GM12864 (cell line): ENCODE results near the gene RAF1.
"Not testable (repeated sequence)": the region's sequence is repeated elsewhere in the genome, so short reads cannot be mapped to it uniquely, and the experiment has no call there.

Source experiments
- DNase-seq: peaks from one replicate; pipeline ENCODE4 v3.0.0-alpha.2; 2011; ENCODE audit warnings: low read depth
- H3K4me3 ChIP-seq: 2 replicates; pipeline ENCODE4 v1.5.1; 2011; ENCODE audit warnings: mild to moderate bottlenecking, low read depth, low read length, control low read depth
- CTCF ChIP-seq: IDR thresholded peaks from 2 replicates; pipeline ENCODE4 v1.5.1; 2011; ENCODE audit warnings: low read depth, mild to moderate bottlenecking, moderate library complexity, low read length, control low read depth, inconsistent platforms; ENCODE audit errors: missing control alignments

Gene RAF1

DNA sequence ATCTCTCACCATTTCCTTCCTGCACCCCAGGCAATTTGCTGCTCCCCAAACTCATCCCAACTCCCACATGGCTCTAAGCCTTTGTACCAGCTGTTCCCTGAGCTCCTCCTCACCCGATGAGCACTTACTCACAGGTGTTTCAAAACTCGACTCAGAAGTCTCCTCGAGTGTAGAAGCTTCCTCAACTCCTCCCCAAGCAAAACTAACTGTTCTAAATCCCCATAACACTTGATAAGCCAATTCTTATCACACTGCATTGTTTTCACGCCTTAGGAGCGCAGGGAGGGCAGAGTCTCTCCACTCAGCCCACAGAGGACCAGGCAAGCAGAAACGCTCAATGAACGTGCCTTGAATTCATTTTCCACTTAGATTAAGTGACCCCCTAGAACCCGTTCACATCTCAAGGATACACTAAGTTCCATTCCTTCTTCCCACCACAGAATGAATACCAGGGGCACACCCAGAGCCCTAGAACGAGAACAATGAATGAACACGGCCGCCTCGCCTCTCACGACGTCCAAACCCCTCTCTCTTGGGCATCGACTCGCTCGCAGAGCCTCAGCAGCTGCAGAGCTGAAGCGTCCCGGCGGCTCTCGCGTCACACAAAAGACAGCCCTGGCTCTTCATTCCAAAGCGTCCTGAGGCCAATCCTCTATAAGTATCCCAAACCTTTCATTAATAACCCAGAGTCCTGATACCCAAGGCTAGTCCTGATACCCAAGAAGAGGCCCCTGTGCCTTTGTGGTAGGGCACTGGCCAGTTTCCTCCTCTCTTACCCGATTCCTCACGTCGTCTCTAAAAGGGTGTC is 1.1 kb downstream of the RAF1 start:
- H3K4me3 ChIP-seq: peak overlapping the region; percentile 81
- DNase-seq: no peak
- TF ChIP-seq CTCF: no peak

- H3K4me3 ChIP-seq: peak overlapping the region; percentile 81
- TF ChIP-seq CTCF: no peak
- no peak for DNase-seq
These were observed 1.9 kb downstream of the RAF1 start for GRCh38 chr3:12661926-12662592.

DNA sequence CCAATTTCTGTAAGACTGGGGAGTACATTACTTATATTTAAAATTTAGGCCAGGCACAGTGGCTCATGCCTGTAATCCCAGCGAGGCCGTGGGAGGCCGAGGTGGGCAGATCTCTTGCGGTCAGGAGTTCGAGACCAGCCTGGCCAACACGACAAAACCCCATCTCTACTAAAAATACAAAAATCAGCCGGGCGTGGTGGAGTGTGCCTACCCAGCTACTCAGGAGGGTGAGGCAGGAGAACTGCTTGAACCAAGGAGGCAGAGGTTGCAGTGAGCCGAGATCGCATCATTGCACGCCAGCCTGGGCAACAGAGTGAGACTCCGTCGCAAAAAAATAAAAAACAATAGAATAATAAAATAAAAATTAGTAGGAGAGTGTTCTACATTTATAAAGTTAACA is 2.5 kb downstream of the RAF1 start:
- DNase-seq: not testable (repeated sequence)
- H3K4me3 ChIP-seq: peak overlapping the region; percentile 81

- H3K4me3 ChIP-seq: no peak overlapping the region
- TF ChIP-seq CTCF: no peak
- DNase-seq: no peak
These were observed 3.7 kb downstream of the RAF1 start for GRCh38 chr3:12660196-12660595.

- H3K4me3 ChIP-seq: no peak overlapping the region
- TF ChIP-seq CTCF: no peak
- DNase-seq: no peak
These were observed 4.5 kb downstream of the RAF1 start for GRCh38 chr3:12659316-12660015.

DNA sequence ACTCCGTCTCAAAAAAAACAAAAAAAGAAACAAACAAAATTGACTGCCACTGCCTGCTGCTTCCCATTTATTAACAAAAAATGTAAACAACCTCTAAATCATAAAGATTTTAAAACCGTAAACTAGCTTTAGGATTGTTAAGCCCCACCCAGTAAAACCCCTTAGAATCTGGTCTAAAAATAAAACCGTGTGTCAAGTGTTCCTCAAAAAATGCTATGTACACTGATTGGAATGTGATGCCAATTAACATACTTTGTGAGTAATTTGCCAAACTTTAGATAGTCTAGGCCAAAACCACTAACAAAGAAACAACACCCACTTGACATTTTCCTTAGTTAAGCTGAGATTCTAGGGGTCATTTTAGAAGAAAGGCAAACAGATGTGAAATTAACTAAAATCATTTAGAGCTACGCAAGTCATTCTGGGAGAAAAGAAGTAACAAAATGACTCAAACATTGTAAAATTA is 5.3 kb downstream of the RAF1 start:
- no peak for TF ChIP-seq CTCF
- no peak for DNase-seq
- H3K4me3 ChIP-seq: no peak overlapping the region

DNA sequence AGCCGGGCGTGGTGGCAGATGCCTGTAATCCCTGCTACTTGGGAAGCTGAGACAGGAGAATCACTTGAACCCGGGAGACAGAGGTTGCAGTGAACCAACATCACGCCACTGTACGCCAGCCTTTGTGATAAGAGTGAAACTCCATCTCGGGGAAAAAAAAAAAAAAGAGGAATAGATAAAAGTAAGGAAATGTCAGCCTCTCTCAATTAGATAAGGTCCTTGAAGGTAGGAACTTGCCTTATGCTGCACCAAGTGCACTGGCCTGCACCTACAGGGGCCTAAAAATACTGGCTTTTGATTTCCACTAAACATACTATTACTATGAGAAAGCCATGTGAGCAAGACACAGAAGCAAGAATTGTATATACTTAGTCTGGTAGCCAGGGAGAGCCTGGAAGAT is 7.1 kb downstream of the RAF1 start:
- H3K4me3 ChIP-seq: no peak overlapping the region
- DNase-seq: no peak
- no peak for TF ChIP-seq CTCF
